Transverse colon (tissue), 4 donors: Measurements from ENCODE around the gene TPRX1.

Experiments
- POLR2A ChIP-seq: fragments of 450-650 bp; IDR thresholded peaks from one replicate; pipeline ENCODE4 v1.6.1; 2016; ENCODE audit warnings: antibody characterized with exemption, mild to moderate bottlenecking, moderate library complexity
- POLR2AphosphoS5 ChIP-seq, 3 donors: sonication (generic); formaldehyde crosslinking; IDR thresholded peaks; one replicate each; pipeline ENCODE4 v1.6.1; 2016; ENCODE audit warnings: antibody characterized with exemption in 3 of 3
- TF ChIP-seq, protein P1 (sequence below), 5 experiments: fragments of 200-600 bp in 3 of 5; fragments of 450-650 bp in 2 of 5; sonication (generic) in 3 of 5; IDR thresholded peaks; 1 replicate in 2 of 5; 2 replicates in 3 of 5; pipeline ENCODE4 v1.5.1; 2016 to 2017; ENCODE audit warnings: antibody characterized with exemption in 5 of 5, inconsistent platforms in 3 of 5, mild to moderate bottlenecking in 2 of 5, moderate library complexity in 1 of 5

- no peak for TF ChIP-seq POLR2A
- TF ChIP-seq, protein P1, sequence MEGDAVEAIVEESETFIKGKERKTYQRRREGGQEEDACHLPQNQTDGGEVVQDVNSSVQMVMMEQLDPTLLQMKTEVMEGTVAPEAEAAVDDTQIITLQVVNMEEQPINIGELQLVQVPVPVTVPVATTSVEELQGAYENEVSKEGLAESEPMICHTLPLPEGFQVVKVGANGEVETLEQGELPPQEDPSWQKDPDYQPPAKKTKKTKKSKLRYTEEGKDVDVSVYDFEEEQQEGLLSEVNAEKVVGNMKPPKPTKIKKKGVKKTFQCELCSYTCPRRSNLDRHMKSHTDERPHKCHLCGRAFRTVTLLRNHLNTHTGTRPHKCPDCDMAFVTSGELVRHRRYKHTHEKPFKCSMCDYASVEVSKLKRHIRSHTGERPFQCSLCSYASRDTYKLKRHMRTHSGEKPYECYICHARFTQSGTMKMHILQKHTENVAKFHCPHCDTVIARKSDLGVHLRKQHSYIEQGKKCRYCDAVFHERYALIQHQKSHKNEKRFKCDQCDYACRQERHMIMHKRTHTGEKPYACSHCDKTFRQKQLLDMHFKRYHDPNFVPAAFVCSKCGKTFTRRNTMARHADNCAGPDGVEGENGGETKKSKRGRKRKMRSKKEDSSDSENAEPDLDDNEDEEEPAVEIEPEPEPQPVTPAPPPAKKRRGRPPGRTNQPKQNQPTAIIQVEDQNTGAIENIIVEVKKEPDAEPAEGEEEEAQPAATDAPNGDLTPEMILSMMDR (IDR thresholded peaks at IDR 0.05): no peak
- no peak for TF ChIP-seq POLR2AphosphoS5 (IDR thresholded peaks at IDR 0.05)
Observed at GRCh38 chr19:47769534-47769933, 34.8 kb downstream of the TPRX1 start.
